Iris pigment epithelial cell (primary cell): ENCODE data around the gene RAB20.
"Not testable (repeated sequence)": the region's sequence is repeated elsewhere in the genome, so short reads cannot be mapped to it uniquely, and the experiment has no call there.

Experiments
- DNase-seq: peaks from one replicate; pipeline ENCODE4 v3.0.0-alpha.2; 2011; ENCODE audit warnings: low read depth

Gene RAB20

DNA sequence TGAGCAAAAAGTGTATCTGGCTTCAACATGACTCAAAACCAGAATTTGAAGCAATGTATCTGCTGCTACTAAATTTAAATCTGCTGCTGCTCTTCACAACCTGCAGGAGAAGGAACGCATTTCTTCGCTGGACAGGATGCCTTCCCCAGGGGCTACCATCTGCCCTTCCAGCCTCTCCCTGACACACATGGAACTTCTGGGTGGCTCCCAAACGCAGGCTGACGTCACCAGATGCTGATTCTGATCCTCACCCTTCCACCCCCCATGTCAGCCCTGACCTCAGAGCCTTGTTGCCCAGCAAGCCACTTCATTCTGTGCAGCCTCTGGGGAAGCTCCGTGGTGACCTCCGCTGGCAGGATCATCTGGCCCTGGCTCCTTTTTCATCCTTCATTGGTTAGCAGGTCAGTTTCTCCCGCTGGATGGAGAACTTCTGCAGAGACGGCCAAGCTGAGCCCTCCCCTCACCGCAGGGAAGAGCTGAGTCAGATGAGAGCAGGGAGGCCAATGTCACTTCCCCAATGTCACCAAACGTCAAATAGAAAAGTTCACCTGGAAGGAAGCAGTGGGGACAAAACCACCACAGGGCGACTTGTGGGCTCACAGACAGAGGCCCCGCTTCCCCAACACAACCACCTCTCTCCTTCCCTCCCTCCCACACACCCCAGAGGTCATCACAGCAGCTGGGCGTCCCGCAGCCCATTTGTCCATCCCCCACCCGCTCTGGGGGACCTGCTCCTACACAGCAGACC is 14.0 kb upstream of the RAB20 start:
- DNase-seq = no peak

- DNase-seq = no peak
These were observed 12.6 kb upstream of the RAB20 start for GRCh38 chr13:110574161-110574560.

- no peak for DNase-seq
These were observed 11.2 kb upstream of the RAB20 start for GRCh38 chr13:110572778-110573118.

DNA sequence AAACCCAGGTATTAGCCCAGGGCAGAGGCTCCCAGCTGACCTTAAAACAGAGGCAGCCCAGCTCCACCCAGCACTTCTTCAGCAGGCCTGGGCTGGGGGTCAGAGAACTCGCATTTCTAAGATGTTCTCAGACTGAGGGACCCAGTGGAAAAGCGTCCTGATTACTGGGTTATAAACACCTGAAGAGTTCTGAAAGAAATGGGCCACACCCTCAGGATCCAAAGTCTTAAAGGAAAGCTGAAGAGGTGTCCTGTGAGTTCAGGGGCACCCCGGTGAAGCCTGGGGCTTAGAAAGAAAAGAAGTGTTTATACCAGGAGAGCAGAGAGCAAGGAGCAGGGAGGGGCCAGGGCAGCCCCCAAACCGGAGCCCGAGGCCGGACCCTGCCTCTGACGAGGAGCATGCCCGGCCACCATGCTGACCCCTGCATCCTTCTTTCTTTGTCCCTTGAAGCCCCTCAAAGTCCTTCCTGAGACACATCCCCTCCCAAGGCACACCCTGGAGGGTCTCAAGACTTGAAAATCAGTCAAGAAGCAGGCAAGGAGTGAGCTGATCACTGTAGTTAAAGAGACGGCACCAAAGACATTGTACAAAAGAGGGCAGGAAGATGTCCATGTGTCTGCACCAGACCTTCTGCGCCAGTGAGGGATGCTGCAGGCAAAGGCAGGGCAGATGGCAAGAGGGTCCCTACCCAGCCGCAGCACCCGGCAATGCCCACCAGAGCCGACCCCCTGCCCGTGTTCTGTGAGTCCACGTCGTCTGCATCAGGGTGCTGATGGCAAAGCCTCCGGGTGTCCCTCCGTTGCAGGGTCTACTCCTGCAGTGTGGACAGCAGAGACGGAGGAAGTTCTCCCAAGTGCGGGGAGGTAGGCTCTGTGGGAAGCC is 10.6 kb upstream of the RAB20 start:
- no peak for DNase-seq

- no peak for DNase-seq
These were observed 9.4 kb upstream of the RAB20 start for GRCh38 chr13:110570886-110571285.

DNA sequence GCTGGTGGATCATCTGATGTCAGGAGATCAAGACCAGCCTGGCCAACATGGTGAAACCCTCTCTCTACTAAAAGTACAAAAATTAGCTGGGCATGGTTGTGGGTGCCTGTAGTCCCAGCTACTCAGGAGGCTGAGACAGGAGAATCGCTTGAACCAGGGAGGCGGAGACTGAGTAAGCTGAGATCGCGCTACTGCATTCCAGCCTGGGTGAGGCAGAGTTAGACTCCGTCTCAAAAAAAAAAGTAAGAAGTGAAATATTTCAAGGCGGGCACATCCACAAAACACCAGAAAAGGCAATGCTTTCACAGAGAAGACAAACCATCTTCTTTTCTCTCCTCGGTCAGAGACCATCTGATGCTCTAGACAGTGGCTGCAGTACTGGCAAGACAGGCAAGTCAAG is 8.4 kb upstream of the RAB20 start:
- not testable (repeated sequence) for DNase-seq

- DNase-seq = no peak
These were observed 7.1 kb upstream of the RAB20 start for GRCh38 chr13:110568612-110569011.

DNA sequence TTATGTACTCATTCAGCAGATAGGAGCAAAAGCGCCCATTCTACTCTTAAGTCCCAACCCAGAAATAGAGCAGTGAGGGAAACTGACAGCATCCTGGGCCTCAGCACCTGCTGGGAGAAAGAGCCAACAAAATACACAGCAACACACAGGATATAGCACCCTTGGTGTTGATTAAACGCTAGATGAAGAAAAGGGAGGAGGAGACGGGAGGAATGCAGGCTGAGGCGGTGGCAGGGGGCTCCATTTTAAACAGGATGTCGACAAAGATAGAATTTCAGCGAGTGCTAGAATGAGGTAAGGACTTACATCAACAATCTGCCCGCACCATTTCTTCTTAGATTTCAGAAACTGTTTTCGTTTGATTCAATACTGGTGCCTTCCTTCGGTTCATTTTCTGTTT is 4.6 kb upstream of the RAB20 start:
- no peak for DNase-seq

DNA sequence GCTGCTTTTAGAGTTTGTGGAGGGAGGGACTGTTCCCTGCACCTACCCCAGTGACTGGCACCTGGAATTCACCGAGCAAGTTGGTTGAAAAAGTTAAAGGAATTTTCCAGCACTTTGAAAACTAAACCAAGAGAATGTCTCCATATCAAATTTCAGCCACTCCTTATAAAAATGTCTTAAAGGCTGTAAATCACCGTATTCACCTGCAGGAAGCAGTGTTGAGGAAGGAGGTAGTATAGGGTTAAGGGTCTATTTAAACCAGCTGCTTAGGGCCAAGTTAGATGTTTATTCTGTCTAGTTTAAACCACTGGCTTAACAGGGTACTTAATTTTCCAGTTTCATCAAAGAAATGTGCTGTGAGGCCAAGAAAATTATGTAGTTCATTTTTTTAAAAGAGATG is 3.8 kb upstream of the RAB20 start:
- DNase-seq = peak; percentile 35

DNA sequence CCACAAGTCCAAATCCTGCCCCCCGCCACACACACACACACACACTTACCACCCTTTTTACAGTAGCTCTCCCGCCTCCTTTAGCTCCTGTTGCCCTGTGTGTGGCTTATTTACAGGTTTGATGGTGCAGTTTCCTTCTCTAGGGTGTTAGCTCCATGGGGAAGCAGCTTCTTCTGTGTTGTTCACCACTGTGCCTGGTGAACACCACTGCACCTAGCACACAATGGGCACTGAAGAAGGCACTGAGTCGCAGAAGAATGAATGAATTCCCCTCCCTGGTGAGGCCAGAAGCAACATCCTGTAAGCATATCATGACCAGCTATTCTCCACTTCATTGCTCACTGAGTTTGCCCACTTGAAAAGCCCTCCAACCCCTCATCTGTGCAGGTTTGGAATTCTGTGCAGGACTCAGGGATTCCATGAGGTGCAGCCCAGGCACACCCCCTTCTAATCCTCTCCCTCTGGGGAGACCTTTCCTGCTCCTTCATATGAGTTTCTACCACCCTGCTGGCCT is 3.0 kb upstream of the RAB20 start:
- no peak for DNase-seq

GRCh38 chr13:110563463-110563774 is 1.9 kb upstream of the RAB20 start:
- no peak for DNase-seq

GRCh38 chr13:110562696-110563462 is 1.4 kb upstream of the RAB20 start:
- no peak for DNase-seq

GRCh38 chr13:110562036-110562597 is 595 bp upstream of the RAB20 start:
- DNase-seq = no peak

DNA sequence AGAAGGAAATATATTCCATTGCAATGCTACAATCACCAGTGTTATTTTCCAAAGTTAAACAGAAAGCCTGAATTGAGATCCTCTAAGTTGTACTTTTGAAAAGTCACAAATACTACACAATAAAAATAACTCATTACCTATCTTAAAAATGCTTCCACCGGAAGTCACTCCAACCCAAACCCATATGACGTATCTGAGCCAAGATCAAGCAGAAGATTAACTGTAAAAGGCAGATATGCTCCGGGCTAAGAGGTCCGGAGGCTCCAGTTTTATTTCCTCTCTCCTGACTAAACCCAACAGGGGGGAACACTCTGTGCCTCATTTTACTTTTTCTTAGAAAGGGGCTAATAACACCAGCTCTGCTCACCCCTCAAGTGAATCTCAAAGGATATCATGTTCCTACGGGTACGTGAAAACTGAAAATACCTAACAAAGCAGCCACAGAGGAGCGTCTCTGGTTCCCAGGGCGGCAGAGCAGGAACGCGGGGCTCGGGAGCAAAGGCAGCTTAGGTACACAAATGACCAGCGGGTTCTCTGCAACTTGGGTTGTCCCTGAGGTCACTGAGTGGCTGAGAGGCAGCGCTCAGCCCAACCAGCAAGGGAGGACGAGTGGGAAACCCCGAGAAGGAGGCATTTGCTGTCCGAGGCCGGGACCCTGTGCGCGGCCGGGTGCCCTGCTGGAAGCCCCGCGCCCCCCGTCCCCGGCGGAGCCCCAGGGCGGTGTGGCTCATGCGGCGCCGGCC is 750 bp downstream of the RAB20 start:
- DNase-seq = peak; percentile 44

- DNase-seq = no peak
These were observed 1.5 kb downstream of the RAB20 start for GRCh38 chr13:110559986-110560385.

DNA sequence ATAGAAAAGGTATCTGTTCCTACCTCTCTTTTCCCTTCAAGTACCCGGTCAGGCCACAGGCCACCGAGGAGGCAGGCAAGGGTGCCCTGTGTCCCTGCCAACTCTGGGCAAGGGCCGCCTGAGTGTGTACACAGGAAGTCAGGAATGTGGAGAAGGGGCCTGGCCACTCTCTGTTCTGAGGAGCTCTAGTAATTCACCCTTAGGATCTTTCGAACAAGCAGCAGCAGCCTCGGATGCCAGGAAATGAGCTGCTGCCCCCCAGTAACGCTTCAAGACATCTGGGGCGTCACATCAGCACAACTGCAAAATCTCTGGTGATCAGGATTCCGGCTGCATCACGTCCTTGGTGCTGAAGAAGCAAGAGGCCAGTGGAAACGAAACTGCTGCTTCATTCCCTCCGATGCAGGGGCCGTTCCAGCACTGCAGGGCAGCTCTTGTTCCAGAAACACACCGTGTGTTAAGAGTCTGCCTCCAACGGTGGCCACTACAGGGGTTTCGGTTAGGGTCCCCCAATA is 2.0 kb downstream of the RAB20 start:
- DNase-seq = peak; percentile 65

- no peak for DNase-seq
These were observed 3.8 kb downstream of the RAB20 start for GRCh38 chr13:110557610-110558305.

DNA sequence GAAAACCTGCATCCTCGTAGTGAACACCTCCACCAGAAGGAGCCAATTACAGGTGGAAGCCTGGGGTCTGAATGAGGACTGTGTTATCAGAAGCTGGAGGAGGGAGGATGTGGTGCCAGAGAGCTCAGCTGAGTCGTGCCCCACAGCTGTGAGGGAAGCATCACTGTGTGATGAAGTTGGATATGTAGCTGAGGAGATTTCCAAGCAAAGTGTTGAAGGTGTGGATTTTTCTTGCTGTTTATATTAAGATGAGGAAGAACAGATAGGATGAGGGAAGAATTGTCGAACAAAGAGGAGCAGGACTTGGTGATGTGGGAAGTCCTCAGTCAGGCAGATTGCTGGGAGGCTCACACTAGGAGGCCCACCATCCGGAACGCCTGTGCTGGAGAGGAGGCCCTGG is 4.4 kb downstream of the RAB20 start:
- no peak for DNase-seq

- DNase-seq = no peak
These were observed 5.3 kb downstream of the RAB20 start for GRCh38 chr13:110556224-110556606.

DNA sequence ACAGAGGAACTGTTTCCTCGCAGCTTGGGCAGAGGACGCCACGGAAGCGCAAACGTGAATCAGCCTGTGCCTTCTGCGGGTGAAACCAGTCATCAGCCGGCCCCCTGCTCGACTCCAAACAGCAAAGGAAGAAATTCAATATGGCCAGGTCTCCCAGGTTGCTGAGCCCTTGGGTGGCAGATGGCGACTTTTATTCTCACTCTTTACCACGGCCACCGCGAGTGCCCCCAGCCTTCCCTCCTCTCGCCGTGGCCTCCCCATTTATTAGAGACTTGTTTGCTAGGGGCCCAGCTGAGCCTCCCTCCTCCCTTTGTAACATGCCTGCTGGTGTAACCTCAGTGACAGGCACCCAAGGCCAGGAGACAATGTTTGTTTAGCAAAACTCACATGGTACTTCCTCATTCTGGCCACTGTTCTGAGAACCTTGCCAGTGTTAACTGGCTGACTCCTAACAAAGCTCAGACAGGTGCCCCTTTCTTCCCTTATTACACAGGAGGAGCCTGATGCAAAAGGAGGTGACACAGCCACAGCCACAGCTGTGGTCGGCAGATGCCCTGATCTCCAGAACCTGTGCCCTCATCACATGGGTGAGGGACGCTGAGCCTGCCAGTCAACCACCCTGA is 5.8 kb downstream of the RAB20 start:
- no peak for DNase-seq
